ENCODE results near the gene DYNLRB2. TPM values are rescaled to one million over a fixed set of nuclear protein-coding genes. Genes with fewer than 3 reads are reported as not detected.

DYNLRB2 gene
- total and polyA plus RNA-seq, 2 of the 13 experiments (the other 11 are each of a cell fraction or from before 2014, with no cell fraction given) = not detected

DNA sequence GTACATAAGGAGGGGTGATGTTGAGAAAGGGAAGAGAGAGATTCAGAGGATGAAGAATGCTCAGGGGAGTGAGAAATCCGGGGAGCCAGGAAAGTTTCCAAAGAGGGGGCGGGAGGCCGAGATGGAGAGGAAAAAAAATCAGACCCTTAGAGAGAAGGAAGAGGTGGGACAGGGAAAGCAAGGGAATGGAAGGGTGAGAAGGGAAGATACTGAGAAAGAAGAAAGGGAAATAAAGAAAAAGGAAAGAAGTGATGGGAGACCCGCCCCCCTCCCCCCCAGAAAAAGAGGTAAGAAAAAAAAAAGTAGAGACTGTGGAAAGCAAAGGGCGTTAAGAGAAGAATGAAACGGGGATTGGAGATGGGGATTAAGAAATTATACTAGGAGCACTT, 507 bp downstream of the DYNLRB2 start:
- DNase-seq (ENCODE audit: low spot score) = no peak
- Histone ChIP-seq H2AFZ (ENCODE audit: low read length) (no peak overlapping the region), H3K4me3 (replicated peaks in 1 of 3; ENCODE audit: insufficient read depth in 1 of 3, low read depth in 2 of 3, low read length in 3 of 3) (peak overlapping the region; percentile 5 to 70 (median 56); a peak in 4 of 6 replicates), H3K27ac (ENCODE audit: extremely low read length, insufficient read depth, low read length) (no peak overlapping the region), H4K20me1 (ENCODE audit: insufficient read depth, low read length) (no peaks in the 10 kb centered on the region), H3K27me3 (ENCODE audit: control insufficient read depth in 1 of 2, insufficient read depth in 2 of 2, low read length in 2 of 2) (peaks cover 0 to 2% of the 10 kb centered on the region in 2 experiments; a peak in 1 of 5 replicates), H3K36me3 (replicated peaks in 1 of 2; ENCODE audit: control insufficient read depth in 1 of 2, insufficient read depth in 2 of 2, low read length in 2 of 2) (no peaks in the 10 kb centered on the region), H3K4me1 (ENCODE audit: insufficient read depth, low read length) (peaks cover 14% of the 10 kb centered on the region), H3K79me2 (ENCODE audit: insufficient read depth, low read length) (no peaks in the 10 kb centered on the region), H3K9me3 (ENCODE audit: low read length) (peaks cover 6% of the 10 kb centered on the region), H3K9ac (ENCODE audit: insufficient read depth, low read depth, low read length) (no peak overlapping the region), H3K4me2 (ENCODE audit: low read depth, low read length) (peak overlapping the region; percentile 96)
- no TSS peak for BruUV-seq (replicated peaks)
- intact Hi-C loops (cut with micrococcal nuclease; ENCODE audit: unreplicated experiment) = no loop called here
- no peak for FAIRE-seq
- 45% methylated on average over 6 of the region's 6 CpGs for WGBS (ENCODE audit: low lambda C conversion rate)
- in situ Hi-C loops (cut with HindIII; ENCODE audit: extremely low pct_ligation_motif_present, low pct_unique_long_range_greater_than_20kb) = no loop called here
- ChIA-PET POLR2A (no interaction called here), CTCF (ENCODE audit: low intra/inter-chr PET ratio, low total read pairs) (no interaction called here)
- no peak for ATAC-seq
- TF ChIP-seq ZNF275 (CRISPR knock-in tag; IDR thresholded peaks at IDR 0.05; ENCODE audit: borderline replicate concordance) = 0 out of 2 replicates have a peak, but pooled peaks have one; percentile 7
- TF ChIP-seq ZNF512 (CRISPR knock-in tag; IDR thresholded peaks at IDR 0.05) = peak; percentile 53; the same call in 1 of the 2 replicates
- TF ChIP-seq, protein P1, sequence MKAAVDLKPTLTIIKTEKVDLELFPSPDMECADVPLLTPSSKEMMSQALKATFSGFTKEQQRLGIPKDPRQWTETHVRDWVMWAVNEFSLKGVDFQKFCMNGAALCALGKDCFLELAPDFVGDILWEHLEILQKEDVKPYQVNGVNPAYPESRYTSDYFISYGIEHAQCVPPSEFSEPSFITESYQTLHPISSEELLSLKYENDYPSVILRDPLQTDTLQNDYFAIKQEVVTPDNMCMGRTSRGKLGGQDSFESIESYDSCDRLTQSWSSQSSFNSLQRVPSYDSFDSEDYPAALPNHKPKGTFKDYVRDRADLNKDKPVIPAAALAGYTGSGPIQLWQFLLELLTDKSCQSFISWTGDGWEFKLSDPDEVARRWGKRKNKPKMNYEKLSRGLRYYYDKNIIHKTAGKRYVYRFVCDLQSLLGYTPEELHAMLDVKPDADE (CRISPR knock-in tag; IDR thresholded peaks at IDR 0.05) = no peak
- no peak for TF ChIP-seq SRSF4 (IDR thresholded peaks at IDR 0.05; ENCODE audit: low read depth, low read length, poor library complexity, severe bottlenecking)
- TF ChIP-seq HOXA9 (CRISPR knock-in tag; IDR thresholded peaks at IDR 0.05; ENCODE audit: borderline replicate concordance) = 0 out of 2 replicates have a peak, but pooled peaks have one; percentile 2
- no peak for TF ChIP-seq HES4 (CRISPR knock-in tag; IDR thresholded peaks at IDR 0.05; ENCODE audit: borderline replicate concordance)
- TF ChIP-seq CCDC6 (CRISPR knock-in tag; IDR thresholded peaks at IDR 0.05) = no peak
- no peak for TF ChIP-seq JDP2 (CRISPR knock-in tag; IDR thresholded peaks at IDR 0.05; ENCODE audit: borderline replicate concordance)
- no peak for TF ChIP-seq TCF12 (IDR thresholded peaks at IDR 0.05)
- TF ChIP-seq TCF12 (CRISPR knock-in tag; IDR thresholded peaks at IDR 0.05) = no peak
- no peak for TF ChIP-seq CHCHD3 (CRISPR knock-in tag; IDR thresholded peaks at IDR 0.05)
- TF ChIP-seq ZNF232 (CRISPR knock-in tag; IDR thresholded peaks at IDR 0.05; ENCODE audit: borderline replicate concordance) = no peak
- no peak for TF ChIP-seq ZSCAN21 (CRISPR knock-in tag; IDR thresholded peaks at IDR 0.05; ENCODE audit: borderline replicate concordance)
- TF ChIP-seq, protein P2, sequence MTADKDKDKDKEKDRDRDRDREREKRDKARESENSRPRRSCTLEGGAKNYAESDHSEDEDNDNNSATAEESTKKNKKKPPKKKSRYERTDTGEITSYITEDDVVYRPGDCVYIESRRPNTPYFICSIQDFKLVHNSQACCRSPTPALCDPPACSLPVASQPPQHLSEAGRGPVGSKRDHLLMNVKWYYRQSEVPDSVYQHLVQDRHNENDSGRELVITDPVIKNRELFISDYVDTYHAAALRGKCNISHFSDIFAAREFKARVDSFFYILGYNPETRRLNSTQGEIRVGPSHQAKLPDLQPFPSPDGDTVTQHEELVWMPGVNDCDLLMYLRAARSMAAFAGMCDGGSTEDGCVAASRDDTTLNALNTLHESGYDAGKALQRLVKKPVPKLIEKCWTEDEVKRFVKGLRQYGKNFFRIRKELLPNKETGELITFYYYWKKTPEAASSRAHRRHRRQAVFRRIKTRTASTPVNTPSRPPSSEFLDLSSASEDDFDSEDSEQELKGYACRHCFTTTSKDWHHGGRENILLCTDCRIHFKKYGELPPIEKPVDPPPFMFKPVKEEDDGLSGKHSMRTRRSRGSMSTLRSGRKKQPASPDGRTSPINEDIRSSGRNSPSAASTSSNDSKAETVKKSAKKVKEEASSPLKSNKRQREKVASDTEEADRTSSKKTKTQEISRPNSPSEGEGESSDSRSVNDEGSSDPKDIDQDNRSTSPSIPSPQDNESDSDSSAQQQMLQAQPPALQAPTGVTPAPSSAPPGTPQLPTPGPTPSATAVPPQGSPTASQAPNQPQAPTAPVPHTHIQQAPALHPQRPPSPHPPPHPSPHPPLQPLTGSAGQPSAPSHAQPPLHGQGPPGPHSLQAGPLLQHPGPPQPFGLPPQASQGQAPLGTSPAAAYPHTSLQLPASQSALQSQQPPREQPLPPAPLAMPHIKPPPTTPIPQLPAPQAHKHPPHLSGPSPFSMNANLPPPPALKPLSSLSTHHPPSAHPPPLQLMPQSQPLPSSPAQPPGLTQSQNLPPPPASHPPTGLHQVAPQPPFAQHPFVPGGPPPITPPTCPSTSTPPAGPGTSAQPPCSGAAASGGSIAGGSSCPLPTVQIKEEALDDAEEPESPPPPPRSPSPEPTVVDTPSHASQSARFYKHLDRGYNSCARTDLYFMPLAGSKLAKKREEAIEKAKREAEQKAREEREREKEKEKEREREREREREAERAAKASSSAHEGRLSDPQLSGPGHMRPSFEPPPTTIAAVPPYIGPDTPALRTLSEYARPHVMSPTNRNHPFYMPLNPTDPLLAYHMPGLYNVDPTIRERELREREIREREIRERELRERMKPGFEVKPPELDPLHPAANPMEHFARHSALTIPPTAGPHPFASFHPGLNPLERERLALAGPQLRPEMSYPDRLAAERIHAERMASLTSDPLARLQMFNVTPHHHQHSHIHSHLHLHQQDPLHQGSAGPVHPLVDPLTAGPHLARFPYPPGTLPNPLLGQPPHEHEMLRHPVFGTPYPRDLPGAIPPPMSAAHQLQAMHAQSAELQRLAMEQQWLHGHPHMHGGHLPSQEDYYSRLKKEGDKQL (CRISPR knock-in tag; IDR thresholded peaks at IDR 0.05; ENCODE audit: low read depth) = no peak

All from HepG2 (cell line).